CD14-positive monocyte (primary cell): ENCODE measurements around the gene FCGR1A. TPM values are rescaled to one million over a fixed set of nuclear protein-coding genes. Genes with fewer than 3 reads are reported as not detected.
"Not testable (repeated sequence)": the region's sequence is repeated elsewhere in the genome, so short reads cannot be mapped to it uniquely, and the experiment has no call there.

ENCODE experiments used
- DNase-seq, 3 donors: peaks; one replicate each; pipeline ENCODE4 v3.0.0-alpha.2; 2011 to 2022
- H2AFZ ChIP-seq: 2 replicates; pipeline ENCODE4 v1.6.0; 2012; ENCODE audit warnings: mild to moderate bottlenecking, low read depth, low read length, inconsistent platforms; ENCODE audit not compliant: insufficient read depth, poor library complexity, severe bottlenecking
- H3K27ac ChIP-seq, 2 donors: 1 replicate in 1 of 2; 2 replicates in 1 of 2; pipeline ENCODE4 v1.5.1; 2012 to 2013; ENCODE audit warnings: low read length in 2 of 2, control low read depth in 1 of 2, inconsistent platforms in 1 of 2, low read depth in 1 of 2, mild to moderate bottlenecking in 1 of 2
- H3K27me3 ChIP-seq, 2 donors: one replicate each; pipeline versions ENCODE4 v1.6.0 to v1.6.1; 2011 to 2013; ENCODE audit warnings: low read length in 2 of 2; ENCODE audit not compliant: control insufficient read depth in 2 of 2, insufficient read depth in 2 of 2
- H3K36me3 ChIP-seq, 2 donors: replicated peaks in 1 of 2; 1 replicate in 1 of 2; 2 replicates in 1 of 2; pipeline versions ENCODE4 v1.5.1 to v1.6.1; 2012 to 2013; ENCODE audit warnings: low read length in 2 of 2, control low read depth in 1 of 2, inconsistent platforms in 1 of 2, mild to moderate bottlenecking in 1 of 2; ENCODE audit not compliant: insufficient read depth in 2 of 2, control insufficient read depth in 1 of 2
- H3K4me1 ChIP-seq, 2 donors: 1 replicate in 1 of 2; 2 replicates in 1 of 2; pipeline versions ENCODE4 v1.5.1 to v1.6.1; 2012 to 2013; ENCODE audit warnings: low read length in 2 of 2, control low read depth in 1 of 2, inconsistent platforms in 1 of 2, mild to moderate bottlenecking in 1 of 2, moderate library complexity in 1 of 2; ENCODE audit not compliant: insufficient read depth in 2 of 2, control insufficient read depth in 1 of 2
- H3K4me2 ChIP-seq: replicated peaks from 2 replicates; pipeline ENCODE3; 2012; ENCODE audit warnings: low read length, moderate library complexity, mild to moderate bottlenecking; ENCODE audit not compliant: poor library complexity, severe bottlenecking; ENCODE audit errors: extremely low read depth
- H3K4me3 ChIP-seq, 3 experiments: fragments of 200-600 bp in 1 of 3; sonication (generic) in 1 of 3; replicated peaks in 1 of 3; 1 replicate in 2 of 3; 2 replicates in 1 of 3; pipeline ENCODE4 v1.5.1; 2011 to 2013; ENCODE audit warnings: low read length in 3 of 3, mild to moderate bottlenecking in 3 of 3, control low read depth in 2 of 3, low read depth in 2 of 3, inconsistent platforms in 1 of 3, moderate library complexity in 1 of 3
- H3K79me2 ChIP-seq: 2 replicates; pipeline ENCODE4 v1.6.0; 2012; ENCODE audit warnings: mild to moderate bottlenecking, control low read depth, inconsistent platforms, low read length, moderate library complexity; ENCODE audit not compliant: insufficient read depth
- H3K9ac ChIP-seq: 2 replicates; pipeline ENCODE4 v1.6.0; 2017; ENCODE audit warnings: low read length, mild to moderate bottlenecking; ENCODE audit not compliant: insufficient read depth, poor library complexity, severe bottlenecking
- H3K9me3 ChIP-seq, 2 donors: replicated peaks in 1 of 2; 1 replicate in 1 of 2; 2 replicates in 1 of 2; pipeline versions ENCODE4 v1.5.1 to v1.6.1; 2012 to 2013; ENCODE audit warnings: low read length in 2 of 2, control low read depth in 1 of 2; ENCODE audit not compliant: control insufficient read depth in 1 of 2, insufficient read depth in 1 of 2
- H4K20me1 ChIP-seq: 2 replicates; pipeline ENCODE4 v1.6.0; 2012; ENCODE audit warnings: mild to moderate bottlenecking, low read length, control low read depth, moderate library complexity; ENCODE audit not compliant: insufficient read depth
- H3K27ac Mint-ChIP-seq, 7 donors: one replicate each; pipeline ENCODE4 v1.8.0; 2020; ENCODE audit warnings: mild to moderate bottlenecking in 7 of 7, mixed read lengths in 7 of 7, moderate library complexity in 6 of 7, inconsistent platforms in 2 of 7
- H3K27me3 Mint-ChIP-seq, 3 donors: one replicate each; pipeline ENCODE4 v1.8.0; 2021 to 2022; ENCODE audit warnings: low read depth in 3 of 3, mild to moderate bottlenecking in 3 of 3, mixed read lengths in 3 of 3, moderate library complexity in 3 of 3, inconsistent platforms in 1 of 3
- H3K36me3 Mint-ChIP-seq, 2 donors: one replicate each; pipeline ENCODE4 v1.8.0; 2020; ENCODE audit warnings: mixed read lengths in 2 of 2, inconsistent platforms in 1 of 2, mild to moderate bottlenecking in 1 of 2
- H3K4me1 Mint-ChIP-seq: one replicate; pipeline ENCODE4 v1.8.0; 2020; ENCODE audit warnings: mild to moderate bottlenecking, mixed read lengths
- H3K4me3 Mint-ChIP-seq, 2 donors: one replicate each; pipeline ENCODE4 v1.8.0; 2020; ENCODE audit warnings: mild to moderate bottlenecking in 2 of 2, mixed read lengths in 2 of 2, moderate library complexity in 1 of 2
- H3K9me3 Mint-ChIP-seq, 7 donors: one replicate each; pipeline ENCODE4 v1.8.0; 2020 to 2022; ENCODE audit warnings: mixed read lengths in 7 of 7, mild to moderate bottlenecking in 6 of 7, moderate library complexity in 6 of 7, inconsistent platforms in 2 of 7
- WGBS: methylation state at CpG from one replicate; pipeline ENCODE4 v1.1.5; 2013; ENCODE audit warnings: missing lambda C conversion rate; ENCODE audit not compliant: insufficient coverage; 5-methylcytosine and 5-hydroxymethylcytosine counted together
- intact Hi-C, 2 donors: fragments of 100-400 bp; cut with micrococcal nuclease; formaldehyde crosslinking; loops; one replicate each; pipeline versions ENCODE4 v1.15.0 to v1.15.1; 2023
- polyA plus RNA-seq, 3 donors: library from polyadenylated mRNA; depleted of rRNA in 1 of 3; unstranded in 2 of 3; stranded (reverse) in 1 of 3; fragments of 300-500 nt in 2 of 3; fragments of >200 nt in 1 of 3; fragmentation: Illumina TruSeq in 2 of 3; gene quantifications; 1 replicate in 2 of 3; 2 replicates in 1 of 3; pipeline ENCODE4 v1.2.3, GENCODE V29; 2012 to 2021

The FCGR1A gene
- polyA plus RNA-seq, 3 donors: 48.8 to 79.7 (median 49.4) TPM

GRCh38 chr1:149833144-149833543 is 50.6 kb downstream of the FCGR1A start:
- H3K4me3 Mint-ChIP-seq, H3K27me3 ChIP-seq, intact Hi-C loops, H3K36me3 ChIP-seq, H3K27ac Mint-ChIP-seq, H3K9me3 ChIP-seq, H3K36me3 Mint-ChIP-seq, H3K27me3 Mint-ChIP-seq, H3K4me2 ChIP-seq, H3K4me1 Mint-ChIP-seq, DNase-seq, H4K20me1 ChIP-seq, H3K4me1 ChIP-seq, H2AFZ ChIP-seq, H3K4me3 ChIP-seq, H3K9me3 Mint-ChIP-seq, H3K9ac ChIP-seq, H3K79me2 ChIP-seq, H3K27ac ChIP-seq: not testable (repeated sequence)
- WGBS: no CpG with 5 or more reads among the region's 15 CpGs

DNA sequence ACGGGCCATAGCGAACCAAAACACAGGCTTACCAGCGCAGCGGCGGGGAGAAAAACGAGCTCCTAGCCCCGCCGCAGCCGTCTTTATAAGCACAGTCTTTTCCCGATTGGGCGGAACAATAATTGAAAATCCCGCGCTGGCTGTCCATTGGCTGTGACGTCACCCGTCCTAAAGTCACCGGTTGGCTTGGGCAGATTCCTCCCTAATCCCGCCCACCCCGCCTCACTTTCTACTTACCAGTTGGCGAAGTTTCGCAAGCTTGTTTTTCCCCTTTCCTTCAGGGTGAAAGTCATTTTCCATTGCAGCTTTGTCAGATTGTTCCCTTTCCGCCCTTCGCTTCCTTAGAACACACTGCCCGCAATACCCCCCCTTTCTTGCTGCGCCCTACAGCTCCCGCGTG is 58.7 kb downstream of the FCGR1A start:
- not testable (repeated sequence) for H3K27me3 ChIP-seq
- peaks cover 9 to 16% of the 10 kb centered on the region in 2 donors for H3K36me3 Mint-ChIP-seq

More for the DNA sequence above, 58.7 kb downstream of the FCGR1A start:
- Histone ChIP-seq H3K36me3 (peaks cover 0 to 10% of the 10 kb centered on the region in 2 donors), H3K79me2 (peaks cover 30% of the 10 kb centered on the region), H3K4me1 (peaks cover 23 to 27% of the 10 kb centered on the region in 2 donors)
- H3K4me3 ChIP-seq, H3K9me3 ChIP-seq, H3K27ac Mint-ChIP-seq, H3K27me3 Mint-ChIP-seq, H3K4me2 ChIP-seq, H3K4me3 Mint-ChIP-seq, H3K27ac ChIP-seq, DNase-seq, H2AFZ ChIP-seq, intact Hi-C loops, H3K9ac ChIP-seq, H3K9me3 Mint-ChIP-seq, H4K20me1 ChIP-seq: not testable (repeated sequence)
- WGBS: no CpG with 5 or more reads among the region's 26 CpGs
- H3K4me1 Mint-ChIP-seq: peaks cover 25% of the 10 kb centered on the region

Other genes starting within 250 kb of the FCGR1A start
- not detected for gene PPIAL4C, start 198.8 kb upstream of the FCGR1A start, polyA plus RNA-seq
- 10 to 100 TPM in 2 of 3 donors, 1 to 10 TPM in 1; 5.1 to 17.8 (median 17.6) TPM for gene BOLA1, start 116.9 kb downstream of the FCGR1A start, polyA plus RNA-seq
- under 1 TPM; 0.07 to 0.17 (median 0.14) TPM for gene SV2A, start 135.2 kb downstream of the FCGR1A start, polyA plus RNA-seq
- 10 to 100 TPM; 52.2 to 78.6 (median 64.6) TPM for gene SF3B4, start 145.1 kb downstream of the FCGR1A start, polyA plus RNA-seq
- gene MTMR11, start 154.2 kb downstream of the FCGR1A start, polyA plus RNA-seq: 100 to 1,000 TPM in 1 of 3 donors, 10 to 100 TPM in 2; 53.1 to 152 (median 54.6) TPM
- gene OTUD7B, start 228.0 kb downstream of the FCGR1A start, polyA plus RNA-seq: under 1 TPM in 1 of 3 donors, not detected in 2; 0.03 TPM